ENCODE results near the gene TBX2.

The TBX2 gene

GRCh38 chr17:61402073-61402541 is 2.5 kb downstream of the TBX2 start:
- ChIA-PET POLR2A (no interaction called here), CTCF (interaction anchor here (0.5 to 5.1 kb wide), 3 partner anchors 11 to 79 kb away, joined by 3 to 28 read pairs (median 8); no protein-coding TSS in a partner anchor)
- no peak for TF ChIP-seq REPIN1 (tag by site-specific recombination; IDR thresholded peaks at IDR 0.05; ENCODE audit: low read depth)
- Histone ChIP-seq H3K9me3 (ENCODE audit: control insufficient read depth, insufficient read depth, low read depth, low read length) (no peaks in the 10 kb centered on the region), H3K4me1 (ENCODE audit: control insufficient read depth, insufficient read depth, low read length) (0 out of 2 replicates have a peak, but pooled peaks cover 3% of the 10 kb centered on the region), H3K4me3 (ENCODE audit: low read depth, low read length) (no peak overlapping the region), H3K27ac (ENCODE audit: extremely low read depth, low read depth, low read length) (no peak overlapping the region), H3K36me3 (ENCODE audit: control insufficient read depth in 2 of 2, insufficient read depth in 1 of 2, low read length in 2 of 2) (peaks cover 5 to 56% of the 10 kb centered on the region in 2 experiments; a peak in 2 of 3 replicates)

GRCh38 chr17:61402978-61403800 is 3.5 kb downstream of the TBX2 start:
- no peak overlapping the region for H3K4me3 ChIP-seq (ENCODE audit: low read depth, low read length)
- H3K36me3 ChIP-seq (ENCODE audit: control insufficient read depth in 2 of 2, insufficient read depth in 1 of 2, low read length in 2 of 2) = peaks cover 5 to 67% of the 10 kb centered on the region in 2 experiments; a peak in 2 of 3 replicates
- TF ChIP-seq ZNF10 (tag by site-specific recombination; IDR thresholded peaks at IDR 0.05) (no peak), KLF16 (tag by site-specific recombination; IDR thresholded peaks at IDR 0.05) (no peak), ZNF350 (tag by site-specific recombination; IDR thresholded peaks at IDR 0.05) (no peak), ZSCAN18 (tag by site-specific recombination; IDR thresholded peaks at IDR 0.05) (no peak), ZNF398 (tag by site-specific recombination; IDR thresholded peaks at IDR 0.05) (no peak)
- H3K27ac ChIP-seq (ENCODE audit: extremely low read depth, low read depth, low read length) = no peak overlapping the region
- no peaks in the 10 kb centered on the region for H3K9me3 ChIP-seq (ENCODE audit: control insufficient read depth, insufficient read depth, low read depth, low read length)
- ChIA-PET POLR2A (no interaction called here), CTCF (interaction anchor here (5.1 kb wide), 1 partner anchor 10 kb away, joined by 28 read pairs; no protein-coding TSS in a partner anchor)
- 0 out of 2 replicates have a peak, but pooled peaks cover 3% of the 10 kb centered on the region for H3K4me1 ChIP-seq (ENCODE audit: control insufficient read depth, insufficient read depth, low read length)

- Histone ChIP-seq H3K27ac (ENCODE audit: extremely low read depth, low read depth, low read length) (no peak overlapping the region), H3K9me3 (ENCODE audit: control insufficient read depth, insufficient read depth, low read depth, low read length) (no peaks in the 10 kb centered on the region), H3K4me3 (ENCODE audit: low read depth, low read length) (no peak overlapping the region), H3K36me3 (ENCODE audit: control insufficient read depth in 2 of 2, insufficient read depth in 1 of 2, low read length in 2 of 2) (peaks cover 5 to 74% of the 10 kb centered on the region in 2 experiments; a peak in 2 of 3 replicates), H3K4me1 (ENCODE audit: control insufficient read depth, insufficient read depth, low read length) (0 out of 2 replicates have a peak, but pooled peaks cover 3% of the 10 kb centered on the region)
- CTCF ChIA-PET = interaction anchor here (0.7 kb wide), 2 partner anchors 8 to 392 kb away, joined by 3 read pairs; no protein-coding TSS in a partner anchor
- POLR2A ChIA-PET = no interaction called here
- no peak for TF ChIP-seq YY1 (tag by site-specific recombination; IDR thresholded peaks at IDR 0.05)
These were observed 4.4 kb downstream of the TBX2 start for GRCh38 chr17:61403801-61404662.

- ChIA-PET POLR2A (interaction anchor here (0.7 kb wide), 1 partner anchor 98 kb away, joined by 3 read pairs; no protein-coding TSS in a partner anchor), CTCF (no interaction called here)
- no peaks in the 10 kb centered on the region for H3K9me3 ChIP-seq (ENCODE audit: control insufficient read depth, insufficient read depth, low read depth, low read length)
- H3K27ac ChIP-seq (ENCODE audit: extremely low read depth, low read depth, low read length) = no peak overlapping the region
- no peak overlapping the region for H3K4me3 ChIP-seq (ENCODE audit: low read depth, low read length)
- peaks cover 5 to 74% of the 10 kb centered on the region in 2 experiments; a peak in 2 of 3 replicates for H3K36me3 ChIP-seq (ENCODE audit: control insufficient read depth in 2 of 2, insufficient read depth in 1 of 2, low read length in 2 of 2)
- 0 out of 2 replicates have a peak, but pooled peaks cover 3% of the 10 kb centered on the region for H3K4me1 ChIP-seq (ENCODE audit: control insufficient read depth, insufficient read depth, low read length)
- TF ChIP-seq ZNF335 (tag by site-specific recombination; conservative IDR thresholded peaks at IDR 0.05) (no peak), OVOL3 (tag by site-specific recombination; IDR thresholded peaks at IDR 0.05) (no peak), ZBTB49 (tag by site-specific recombination; IDR thresholded peaks at IDR 0.05; ENCODE audit: low read depth) (no peak), ZNF629 (tag by site-specific recombination; IDR thresholded peaks at IDR 0.05) (no peak), REPIN1 (tag by site-specific recombination; IDR thresholded peaks at IDR 0.05; ENCODE audit: low read depth) (no peak), ZNF184 (tag by site-specific recombination; IDR thresholded peaks at IDR 0.05) (no peak), ZSCAN30 (tag by site-specific recombination; IDR thresholded peaks at IDR 0.05) (no peak), ZNF341 (tag by site-specific recombination; IDR thresholded peaks at IDR 0.05; ENCODE audit: low read depth) (no peak), PRDM4 (tag by site-specific recombination; IDR thresholded peaks at IDR 0.05) (no peak)
These were observed 4.9 kb downstream of the TBX2 start for GRCh38 chr17:61404663-61404912.
